ENCODE results near the gene UBXN11. TPM values are rescaled to one million over a fixed set of nuclear protein-coding genes. Genes with fewer than 3 reads are reported as not detected.

Gene UBXN11
- total RNA-seq, 2 donors from 2014 or later = 13.2 to 18.1 TPM

- 78% methylated on average over 8 of the region's 8 CpGs for WGBS
- H3K4me1 ChIP-seq (replicated peaks) = no peaks in the 10 kb centered on the region
- intact Hi-C loops (cut with DNase I) = no loop called here
- H3K36me3 ChIP-seq = no peaks in the 10 kb centered on the region
- H3K27ac ChIP-seq = no peak overlapping the region
- H3K27me3 ChIP-seq (replicated peaks; ENCODE audit: insufficient read depth) = no peaks in the 10 kb centered on the region
- no peak for TF ChIP-seq POLR2A (IDR thresholded peaks at IDR 0.05)
- TF ChIP-seq POLR2AphosphoS5 (IDR thresholded peaks at IDR 0.05) = no peak
- TF ChIP-seq CTCF (IDR thresholded peaks at IDR 0.05) = no peak
- no peaks in the 10 kb centered on the region for H3K9me3 ChIP-seq
- no peak overlapping the region for H3K4me3 ChIP-seq
- no peak for DNase-seq (ENCODE audit: low spot score)
Measured at GRCh38 chr1:26302733-26303405, 3.6 kb downstream of the UBXN11 start.

DNA sequence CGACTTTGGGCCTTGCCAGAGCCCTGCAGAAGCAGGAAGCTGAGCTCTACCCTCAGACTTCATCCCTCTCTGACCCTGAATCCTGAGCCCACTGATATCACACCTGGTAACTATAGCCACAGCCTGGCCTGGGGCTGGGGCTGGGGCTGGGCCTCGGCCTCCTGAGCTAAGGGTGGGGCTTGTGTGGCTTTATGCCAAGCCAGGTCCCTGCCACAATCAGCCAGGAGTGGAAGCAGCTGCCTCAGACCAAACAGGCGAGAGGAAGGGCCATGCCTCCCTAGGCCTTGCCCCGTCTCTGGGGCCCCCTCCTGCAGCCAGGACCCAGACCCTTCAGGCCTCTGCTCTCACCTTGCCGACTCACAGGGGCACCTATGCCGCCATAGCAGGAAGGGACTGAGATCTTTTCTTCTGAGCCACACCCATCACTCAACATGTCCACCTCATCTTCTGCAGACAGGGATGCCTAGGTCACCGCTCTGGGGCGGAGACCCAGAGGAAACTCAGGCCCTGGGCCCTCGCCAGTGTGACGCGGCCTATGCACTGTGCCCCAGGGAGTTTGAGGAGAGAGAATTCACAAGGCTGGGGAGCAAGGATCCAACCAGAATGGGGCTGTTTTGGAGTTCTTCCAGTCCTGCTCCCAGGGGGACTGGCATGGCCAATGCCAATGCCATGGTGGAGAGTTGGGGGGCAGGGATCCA is 5.7 kb downstream of the UBXN11 start:
- Histone ChIP-seq H3K27ac (no peak overlapping the region), H3K4me1 (replicated peaks) (no peaks in the 10 kb centered on the region), H3K36me3 (no peaks in the 10 kb centered on the region), H3K4me3 (no peak overlapping the region), H3K27me3 (replicated peaks; ENCODE audit: insufficient read depth) (no peaks in the 10 kb centered on the region), H3K9me3 (no peaks in the 10 kb centered on the region)
- DNase-seq (ENCODE audit: low spot score) = no peak
- 83% methylated on average over 9 of the region's 11 CpGs for WGBS
- intact Hi-C loops (cut with DNase I) = no loop called here
- TF ChIP-seq CTCF (IDR thresholded peaks at IDR 0.05) (no peak), POLR2A (IDR thresholded peaks at IDR 0.05) (no peak), POLR2AphosphoS5 (IDR thresholded peaks at IDR 0.05) (no peak)

DNA sequence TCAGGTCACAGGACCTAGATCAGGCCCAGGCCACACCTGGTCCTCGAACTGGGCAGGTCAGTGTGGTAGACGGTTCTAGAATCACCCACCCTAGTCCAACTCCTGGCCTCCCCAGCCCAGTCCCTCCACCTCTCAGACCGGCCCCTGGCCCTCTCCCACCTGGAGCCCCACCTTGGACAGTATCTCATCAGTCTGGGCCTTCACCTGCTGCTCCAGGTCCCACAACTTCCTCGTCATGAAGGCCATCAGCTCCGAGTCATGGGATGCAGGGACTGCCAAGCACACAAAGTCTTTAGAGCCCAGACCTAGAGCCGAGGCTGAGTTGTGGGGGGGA is 8.7 kb downstream of the UBXN11 start:
- WGBS = 89% methylated on average over 3 of the region's 6 CpGs
- Histone ChIP-seq H3K36me3 (no peaks in the 10 kb centered on the region), H3K9me3 (no peaks in the 10 kb centered on the region), H3K4me3 (no peak overlapping the region), H3K4me1 (replicated peaks) (no peaks in the 10 kb centered on the region), H3K27ac (no peak overlapping the region), H3K27me3 (replicated peaks; ENCODE audit: insufficient read depth) (no peaks in the 10 kb centered on the region)
- TF ChIP-seq POLR2AphosphoS5 (IDR thresholded peaks at IDR 0.05) (no peak), CTCF (IDR thresholded peaks at IDR 0.05) (no peak), POLR2A (IDR thresholded peaks at IDR 0.05) (no peak)
- DNase-seq (ENCODE audit: low spot score) = no peak
- intact Hi-C loops (cut with DNase I) = no loop called here

DNA sequence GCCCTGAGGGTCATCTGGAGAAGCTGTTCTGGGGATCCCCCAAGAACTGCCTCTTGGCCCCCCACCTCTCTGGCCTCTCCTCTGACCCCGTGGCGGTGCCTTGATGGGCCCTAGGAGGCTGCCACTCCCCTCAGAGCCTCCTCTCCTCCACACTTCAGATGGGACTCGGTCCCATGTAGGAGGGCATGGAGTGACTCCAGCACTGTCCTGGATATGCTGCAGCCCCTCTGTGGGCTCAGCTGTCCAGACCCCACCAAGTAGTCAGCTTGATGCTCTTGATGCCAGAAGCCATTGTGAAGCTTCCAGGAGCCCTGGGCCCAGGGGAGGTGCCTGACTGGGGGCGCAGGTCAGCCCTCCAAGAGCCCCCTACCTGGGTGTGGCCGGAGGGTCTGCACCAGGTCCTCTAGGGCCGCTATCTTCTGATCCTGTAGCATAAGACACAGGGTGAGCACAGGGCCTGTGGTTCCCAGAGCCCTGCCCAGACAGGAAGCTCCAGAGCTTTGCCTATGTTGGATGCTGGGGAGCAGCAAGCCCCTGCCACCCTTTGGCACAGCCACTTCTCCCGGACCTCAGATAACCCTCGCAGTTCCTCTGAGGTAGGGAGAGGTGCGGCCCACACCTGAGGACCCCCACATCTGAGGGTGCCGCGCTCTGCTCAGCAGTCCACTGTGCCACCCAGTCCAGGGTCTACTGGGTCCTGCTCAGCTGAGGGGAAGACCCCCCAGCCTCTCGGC is 9.2 kb downstream of the UBXN11 start:
- no peak for DNase-seq (ENCODE audit: low spot score)
- H3K4me3 ChIP-seq = no peak overlapping the region
- 99% methylated on average over 9 of the region's 12 CpGs for WGBS
- intact Hi-C loops (cut with DNase I) = no loop called here
- no peaks in the 10 kb centered on the region for H3K4me1 ChIP-seq (replicated peaks)
- H3K9me3 ChIP-seq = no peaks in the 10 kb centered on the region
- TF ChIP-seq CTCF (IDR thresholded peaks at IDR 0.05) (no peak), POLR2A (IDR thresholded peaks at IDR 0.05) (no peak), POLR2AphosphoS5 (IDR thresholded peaks at IDR 0.05) (no peak)
- no peak overlapping the region for H3K27ac ChIP-seq
- no peaks in the 10 kb centered on the region for H3K36me3 ChIP-seq
- no peaks in the 10 kb centered on the region for H3K27me3 ChIP-seq (replicated peaks; ENCODE audit: insufficient read depth)
